Ishikawa (cell line): ENCODE data around the gene DVL3.

Source experiments
- CEBPB ChIP-seq: IDR thresholded peaks from 2 replicates; pipeline ENCODE4 v1.6.1; 2012
- CREB1 ChIP-seq: IDR thresholded peaks from 2 replicates; pipeline ENCODE4 v1.6.1; 2012; ENCODE audit warnings: low read depth
- NFIC ChIP-seq: IDR thresholded peaks from 2 replicates; pipeline ENCODE4 v1.6.1; 2012
- TCF12 ChIP-seq: IDR thresholded peaks from 2 replicates; pipeline ENCODE4 v1.6.1; 2012; ENCODE audit warnings: low read depth
- TF ChIP-seq, protein P1 (sequence below): IDR thresholded peaks from 2 replicates; pipeline ENCODE4 v1.6.1; 2012; ENCODE audit warnings: low read depth, mild to moderate bottlenecking

DNA sequence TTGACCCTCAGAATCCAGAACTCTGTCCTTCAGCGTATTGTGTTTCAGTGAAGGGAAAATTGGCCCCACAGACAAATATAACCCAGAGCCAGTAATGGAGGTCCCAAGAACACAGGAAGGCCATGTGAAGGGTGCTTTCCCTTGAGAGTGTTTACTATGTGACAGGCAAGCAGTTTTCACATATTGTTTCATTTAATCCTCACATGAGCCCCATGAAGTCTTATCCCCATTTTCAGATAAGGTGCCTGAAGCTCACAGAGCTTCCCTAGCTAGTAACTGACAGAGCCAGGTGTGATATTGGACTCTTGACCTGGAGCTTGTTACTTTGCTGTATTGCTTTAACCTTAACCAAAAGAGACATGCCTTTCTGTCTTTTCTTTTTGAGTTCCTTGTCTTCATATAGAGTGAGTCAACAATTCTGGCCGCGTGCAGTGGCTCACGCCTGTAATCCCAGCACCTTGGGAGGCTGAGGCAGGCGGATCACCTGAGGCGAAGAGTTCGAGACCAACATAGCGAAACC is 9.4 kb upstream of the DVL3 start:
- TF ChIP-seq, protein P1, sequence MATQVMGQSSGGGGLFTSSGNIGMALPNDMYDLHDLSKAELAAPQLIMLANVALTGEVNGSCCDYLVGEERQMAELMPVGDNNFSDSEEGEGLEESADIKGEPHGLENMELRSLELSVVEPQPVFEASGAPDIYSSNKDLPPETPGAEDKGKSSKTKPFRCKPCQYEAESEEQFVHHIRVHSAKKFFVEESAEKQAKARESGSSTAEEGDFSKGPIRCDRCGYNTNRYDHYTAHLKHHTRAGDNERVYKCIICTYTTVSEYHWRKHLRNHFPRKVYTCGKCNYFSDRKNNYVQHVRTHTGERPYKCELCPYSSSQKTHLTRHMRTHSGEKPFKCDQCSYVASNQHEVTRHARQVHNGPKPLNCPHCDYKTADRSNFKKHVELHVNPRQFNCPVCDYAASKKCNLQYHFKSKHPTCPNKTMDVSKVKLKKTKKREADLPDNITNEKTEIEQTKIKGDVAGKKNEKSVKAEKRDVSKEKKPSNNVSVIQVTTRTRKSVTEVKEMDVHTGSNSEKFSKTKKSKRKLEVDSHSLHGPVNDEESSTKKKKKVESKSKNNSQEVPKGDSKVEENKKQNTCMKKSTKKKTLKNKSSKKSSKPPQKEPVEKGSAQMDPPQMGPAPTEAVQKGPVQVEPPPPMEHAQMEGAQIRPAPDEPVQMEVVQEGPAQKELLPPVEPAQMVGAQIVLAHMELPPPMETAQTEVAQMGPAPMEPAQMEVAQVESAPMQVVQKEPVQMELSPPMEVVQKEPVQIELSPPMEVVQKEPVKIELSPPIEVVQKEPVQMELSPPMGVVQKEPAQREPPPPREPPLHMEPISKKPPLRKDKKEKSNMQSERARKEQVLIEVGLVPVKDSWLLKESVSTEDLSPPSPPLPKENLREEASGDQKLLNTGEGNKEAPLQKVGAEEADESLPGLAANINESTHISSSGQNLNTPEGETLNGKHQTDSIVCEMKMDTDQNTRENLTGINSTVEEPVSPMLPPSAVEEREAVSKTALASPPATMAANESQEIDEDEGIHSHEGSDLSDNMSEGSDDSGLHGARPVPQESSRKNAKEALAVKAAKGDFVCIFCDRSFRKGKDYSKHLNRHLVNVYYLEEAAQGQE: no peak
- TF ChIP-seq TCF12 (no peak), CREB1 (no peak), CEBPB (no peak), NFIC (no peak)
